ENCODE data around the gene SLC10A7.

- no peak for TF ChIP-seq POLR2AphosphoS5 (IDR thresholded peaks at IDR 0.05; ENCODE audit: low read depth)
- TF ChIP-seq EZH2 (IDR thresholded peaks at IDR 0.05; ENCODE audit: low read depth, unreplicated experiment), result no peak
- no peak for TF ChIP-seq CTCF (conservative IDR thresholded peaks at IDR 0.05; ENCODE audit: low read depth in 2 of 2)
- TF ChIP-seq, protein P1, sequence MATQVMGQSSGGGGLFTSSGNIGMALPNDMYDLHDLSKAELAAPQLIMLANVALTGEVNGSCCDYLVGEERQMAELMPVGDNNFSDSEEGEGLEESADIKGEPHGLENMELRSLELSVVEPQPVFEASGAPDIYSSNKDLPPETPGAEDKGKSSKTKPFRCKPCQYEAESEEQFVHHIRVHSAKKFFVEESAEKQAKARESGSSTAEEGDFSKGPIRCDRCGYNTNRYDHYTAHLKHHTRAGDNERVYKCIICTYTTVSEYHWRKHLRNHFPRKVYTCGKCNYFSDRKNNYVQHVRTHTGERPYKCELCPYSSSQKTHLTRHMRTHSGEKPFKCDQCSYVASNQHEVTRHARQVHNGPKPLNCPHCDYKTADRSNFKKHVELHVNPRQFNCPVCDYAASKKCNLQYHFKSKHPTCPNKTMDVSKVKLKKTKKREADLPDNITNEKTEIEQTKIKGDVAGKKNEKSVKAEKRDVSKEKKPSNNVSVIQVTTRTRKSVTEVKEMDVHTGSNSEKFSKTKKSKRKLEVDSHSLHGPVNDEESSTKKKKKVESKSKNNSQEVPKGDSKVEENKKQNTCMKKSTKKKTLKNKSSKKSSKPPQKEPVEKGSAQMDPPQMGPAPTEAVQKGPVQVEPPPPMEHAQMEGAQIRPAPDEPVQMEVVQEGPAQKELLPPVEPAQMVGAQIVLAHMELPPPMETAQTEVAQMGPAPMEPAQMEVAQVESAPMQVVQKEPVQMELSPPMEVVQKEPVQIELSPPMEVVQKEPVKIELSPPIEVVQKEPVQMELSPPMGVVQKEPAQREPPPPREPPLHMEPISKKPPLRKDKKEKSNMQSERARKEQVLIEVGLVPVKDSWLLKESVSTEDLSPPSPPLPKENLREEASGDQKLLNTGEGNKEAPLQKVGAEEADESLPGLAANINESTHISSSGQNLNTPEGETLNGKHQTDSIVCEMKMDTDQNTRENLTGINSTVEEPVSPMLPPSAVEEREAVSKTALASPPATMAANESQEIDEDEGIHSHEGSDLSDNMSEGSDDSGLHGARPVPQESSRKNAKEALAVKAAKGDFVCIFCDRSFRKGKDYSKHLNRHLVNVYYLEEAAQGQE (IDR thresholded peaks at IDR 0.05; ENCODE audit: unreplicated experiment), result no peak
Measured at GRCh38 chr4:146336410-146336807, 185.3 kb downstream of the SLC10A7 start.

All from GM23338 (cell line).